Heart left ventricle (tissue), 16 donors: Measurements from ENCODE around the gene LRRIQ1. TPM values are rescaled to one million over a fixed set of nuclear protein-coding genes. Genes with fewer than 3 reads are reported as not detected.

Source experiments
- ATAC-seq, 4 donors: fragments of 200-7000 bp; cut with Tn5 transposase; one replicate each; pipeline ENCODE4 v1.9.1; 2020 to 2022; ENCODE audit warnings: moderate library complexity in 4 of 4, mild to moderate bottlenecking in 3 of 4, moderate number of reproducible peaks in 1 of 4
- DNase-seq, 5 donors: peaks; one replicate each; pipeline ENCODE4 v3.0.0-alpha.2; 2020
- H3K27ac ChIP-seq, 12 donors: fragments of 200-600 bp; sonication (generic) in 4 of 12; one replicate each; pipeline versions ENCODE4 v1.5.0 to v1.8.0; 2016 to 2022; ENCODE audit warnings: mild to moderate bottlenecking in 2 of 12
- H3K27me3 ChIP-seq, 9 donors: fragments of 200-600 bp; sonication (generic) in 2 of 9; one replicate each; pipeline versions ENCODE4 v1.5.1 to v1.8.0; 2016 to 2022; ENCODE audit warnings: mild to moderate bottlenecking in 3 of 9
- H3K36me3 ChIP-seq, 9 donors: fragments of 200-600 bp; sonication (generic) in 2 of 9; one replicate each; pipeline versions ENCODE4 v1.5.0 to v1.8.0; 2018 to 2022; ENCODE audit warnings: mild to moderate bottlenecking in 2 of 9
- H3K4me1 ChIP-seq, 12 donors: fragments of 200-600 bp; sonication (generic) in 4 of 12; one replicate each; pipeline versions ENCODE4 v1.5.0 to v1.8.0; 2016 to 2022; ENCODE audit warnings: mild to moderate bottlenecking in 3 of 12
- H3K4me3 ChIP-seq, 12 donors: fragments of 200-600 bp; sonication (generic) in 4 of 12; one replicate each; pipeline versions ENCODE4 v1.5.0 to v1.8.0; 2017 to 2022; ENCODE audit warnings: mild to moderate bottlenecking in 9 of 12, moderate library complexity in 4 of 12
- H3K9me3 ChIP-seq, 12 donors: fragments of 200-600 bp; sonication (generic) in 4 of 12; one replicate each; pipeline versions ENCODE4 v1.5.0 to v1.8.0; 2016 to 2022; ENCODE audit warnings: mild to moderate bottlenecking in 1 of 12
- POLR2A ChIP-seq, 2 donors: fragments of 450-650 bp; IDR thresholded peaks; one replicate each; pipeline ENCODE4 v1.6.1; 2017; ENCODE audit warnings: antibody characterized with exemption in 2 of 2, mild to moderate bottlenecking in 2 of 2, moderate library complexity in 2 of 2
- WGBS, 4 donors: extraction: QIAGEN DNeasy Blood & Tissue Kit in 2 of 4; methylation state at CpG; one replicate each; pipeline versions ENCODE4 v1.1.5 to v1.1.7; 2013 to 2018; 5-methylcytosine and 5-hydroxymethylcytosine counted together
- intact Hi-C, 10 donors: fragments of 100-400 bp; cut with DNase I; formaldehyde crosslinking; loops; one replicate each; pipeline versions ENCODE4 v1.11.1 to v1.14.2; 2022
- polyA plus RNA-seq, 2 donors: library from polyadenylated mRNA; stranded (reverse); fragments of 200-250 nt; gene quantifications; one replicate each; pipeline ENCODE4 v1.2.3, GENCODE V29; 2013
- total RNA-seq, 9 donors: library from RNA; depleted of rRNA in 2 of 9; stranded (reverse); fragments of >200 nt in 2 of 9; fragmentation: NEBNext Ultra II Directional in 3 of 9; extraction: Animal tissue kit (Norgen Biotek cat#: 25700) in 3 of 9; gene quantifications; one replicate each; pipeline versions ENCODE4 v1.1.0 to v1.2.4, GENCODE V29; 2016 to 2023
- TF ChIP-seq, protein P1 (sequence below), 12 donors: fragments of 200-600 bp; sonication (generic) in 4 of 12; IDR thresholded peaks; one replicate each; pipeline versions ENCODE4 v1.5.0 to v1.8.0; 2018 to 2022; ENCODE audit warnings: antibody characterized with exemption in 12 of 12, mild to moderate bottlenecking in 5 of 12
- donor health status: ischemic (EF 13 %, LVEDD 7.1; RV severe dilation, severe dysfunction).
- donor health status: healthy with polysubstance abuse.
- donor health status: DM: no; HTN: yes; CAD: no.
- donor health status: DM: no; HTN: no; CAD: no.
- donor health status: ischemic (EF 25% LVEDD 6.9; RV normal size, moderate dysfunction).
- donor health status: ischemic (EF 25% LVEDD 5.7; RV mildly dilated, moderate dysfunction).
- donor health status: healthy.
- donor health status: DM: yes; HTN: yes; CAD: no.
- donor health status: ischemic (EF 35%, LVEDD 5.7; RV mildly dilated, moderate dysfunction).
- donor health status: nonischemic (EF 11% LVEDD 7.7; RV severe dilation, severe dysfunction).
- donor health status: DM: yes; HTN: yes; CAD: no.
- donor health status: PGD.
- donor health status: ischemic (EF 29% LVEDD 5.4; RV normal size, mild dysfunction).
- donor health status: nonischemic (EF 23%, LVEDD 6.1; RV moderate dilation, normal function).

LRRIQ1 gene
- total and polyA plus RNA-seq, 11 donors, result 0.04 to 0.72 (median 0.41) TPM; not detected in 3

DNA sequence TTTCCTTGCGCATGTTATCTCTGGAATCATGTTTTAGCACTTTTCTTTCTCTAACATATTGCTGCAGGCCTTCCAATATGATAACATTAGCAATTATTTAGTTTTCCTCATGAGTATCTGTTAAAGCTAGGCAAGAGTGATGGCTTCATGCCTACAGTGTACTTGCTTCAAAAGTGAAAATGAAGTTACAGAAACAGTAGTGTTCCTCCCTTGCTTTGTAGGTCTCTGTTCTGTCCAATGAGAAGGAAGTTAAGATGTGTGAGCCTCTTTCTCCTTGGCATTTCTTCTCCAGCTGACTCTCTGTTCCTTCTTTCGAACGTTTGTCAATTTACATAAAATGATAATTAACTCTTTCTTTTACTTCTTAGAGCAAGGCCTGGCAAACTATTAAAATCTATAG is 22.2 kb downstream of the LRRIQ1 start:
- H3K4me1 ChIP-seq, result no peaks in the 10 kb centered on the region
- H3K27me3 ChIP-seq, result no peaks in the 10 kb centered on the region
- no peak overlapping the region for H3K27ac ChIP-seq
- TF ChIP-seq, protein P1, sequence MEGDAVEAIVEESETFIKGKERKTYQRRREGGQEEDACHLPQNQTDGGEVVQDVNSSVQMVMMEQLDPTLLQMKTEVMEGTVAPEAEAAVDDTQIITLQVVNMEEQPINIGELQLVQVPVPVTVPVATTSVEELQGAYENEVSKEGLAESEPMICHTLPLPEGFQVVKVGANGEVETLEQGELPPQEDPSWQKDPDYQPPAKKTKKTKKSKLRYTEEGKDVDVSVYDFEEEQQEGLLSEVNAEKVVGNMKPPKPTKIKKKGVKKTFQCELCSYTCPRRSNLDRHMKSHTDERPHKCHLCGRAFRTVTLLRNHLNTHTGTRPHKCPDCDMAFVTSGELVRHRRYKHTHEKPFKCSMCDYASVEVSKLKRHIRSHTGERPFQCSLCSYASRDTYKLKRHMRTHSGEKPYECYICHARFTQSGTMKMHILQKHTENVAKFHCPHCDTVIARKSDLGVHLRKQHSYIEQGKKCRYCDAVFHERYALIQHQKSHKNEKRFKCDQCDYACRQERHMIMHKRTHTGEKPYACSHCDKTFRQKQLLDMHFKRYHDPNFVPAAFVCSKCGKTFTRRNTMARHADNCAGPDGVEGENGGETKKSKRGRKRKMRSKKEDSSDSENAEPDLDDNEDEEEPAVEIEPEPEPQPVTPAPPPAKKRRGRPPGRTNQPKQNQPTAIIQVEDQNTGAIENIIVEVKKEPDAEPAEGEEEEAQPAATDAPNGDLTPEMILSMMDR (IDR thresholded peaks at IDR 0.05), result no peak
- no peak for TF ChIP-seq POLR2A (IDR thresholded peaks at IDR 0.05)
- intact Hi-C loops, result no loop called here
- no peaks in the 10 kb centered on the region for H3K9me3 ChIP-seq
- ATAC-seq, result no peak
- WGBS, 4 donors, result 56 to 62% (median 59%) methylated on average over 3 of the region's 3 CpGs
- H3K36me3 ChIP-seq, result no peaks in the 10 kb centered on the region
- no peak overlapping the region for H3K4me3 ChIP-seq
- DNase-seq, result no peak

DNA sequence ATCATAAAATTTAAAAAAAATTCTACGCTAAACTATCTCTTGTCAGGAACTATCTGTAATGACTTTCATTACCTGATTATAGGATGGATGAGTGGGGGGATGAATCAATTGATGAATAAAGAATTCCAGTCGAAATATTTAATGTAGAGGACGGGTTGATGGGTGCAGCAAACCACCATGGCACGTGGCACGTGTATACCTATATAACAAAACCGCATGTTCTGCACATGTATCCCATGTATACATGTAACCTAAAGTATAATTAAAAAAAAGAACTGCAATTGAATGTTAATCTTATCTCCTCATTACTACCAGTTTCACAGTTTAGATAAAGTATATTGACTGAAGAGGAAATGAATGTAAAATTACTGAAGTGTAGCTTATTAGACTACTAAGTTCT is 23.4 kb downstream of the LRRIQ1 start:
- Histone ChIP-seq H3K9me3 (no peaks in the 10 kb centered on the region), H3K36me3 (no peaks in the 10 kb centered on the region), H3K4me3 (no peak overlapping the region), H3K27me3 (no peaks in the 10 kb centered on the region), H3K4me1 (no peaks in the 10 kb centered on the region), H3K27ac (no peak overlapping the region)
- intact Hi-C loops, result no loop called here
- ATAC-seq (no peak), DNase-seq (no peak)
- TF ChIP-seq, protein P1 (IDR thresholded peaks at IDR 0.05), result no peak
- TF ChIP-seq POLR2A (IDR thresholded peaks at IDR 0.05), result no peak
- WGBS, 4 donors, result 47 to 64% (median 57%) methylated on average over 6 of the region's 6 CpGs

DNA sequence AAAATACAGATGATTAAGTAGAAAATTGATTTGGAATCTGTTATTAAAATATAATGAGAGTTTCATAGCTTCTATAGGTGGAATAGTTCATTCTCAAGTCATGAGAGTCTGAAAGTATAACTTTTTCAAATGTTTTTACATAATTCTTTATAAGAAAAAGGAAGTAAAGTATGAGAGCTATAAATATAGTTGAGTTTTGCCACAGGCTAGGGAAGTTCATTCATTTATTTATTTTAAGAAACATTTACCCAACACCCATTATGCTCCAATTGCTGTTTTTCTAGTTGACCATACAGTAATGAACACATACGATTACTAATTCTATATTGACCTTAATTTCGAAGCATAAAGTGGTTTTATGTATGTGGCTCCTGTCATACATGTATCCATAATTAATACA is 24.8 kb downstream of the LRRIQ1 start:
- H3K27me3 ChIP-seq, result no peaks in the 10 kb centered on the region
- no peak for TF ChIP-seq POLR2A (IDR thresholded peaks at IDR 0.05)
- TF ChIP-seq, protein P1 (IDR thresholded peaks at IDR 0.05), result no peak
- H3K27ac ChIP-seq, result no peak overlapping the region
- no peaks in the 10 kb centered on the region for H3K36me3 ChIP-seq
- H3K4me3 ChIP-seq, result no peak overlapping the region
- 67 to 80% (median 68%) methylated on average over 2 of the region's 2 CpGs for WGBS, 4 donors
- H3K4me1 ChIP-seq, result no peaks in the 10 kb centered on the region
- H3K9me3 ChIP-seq, result no peaks in the 10 kb centered on the region
- no peak for ATAC-seq
- DNase-seq, result no peak
- intact Hi-C loops, result no loop called here

DNA sequence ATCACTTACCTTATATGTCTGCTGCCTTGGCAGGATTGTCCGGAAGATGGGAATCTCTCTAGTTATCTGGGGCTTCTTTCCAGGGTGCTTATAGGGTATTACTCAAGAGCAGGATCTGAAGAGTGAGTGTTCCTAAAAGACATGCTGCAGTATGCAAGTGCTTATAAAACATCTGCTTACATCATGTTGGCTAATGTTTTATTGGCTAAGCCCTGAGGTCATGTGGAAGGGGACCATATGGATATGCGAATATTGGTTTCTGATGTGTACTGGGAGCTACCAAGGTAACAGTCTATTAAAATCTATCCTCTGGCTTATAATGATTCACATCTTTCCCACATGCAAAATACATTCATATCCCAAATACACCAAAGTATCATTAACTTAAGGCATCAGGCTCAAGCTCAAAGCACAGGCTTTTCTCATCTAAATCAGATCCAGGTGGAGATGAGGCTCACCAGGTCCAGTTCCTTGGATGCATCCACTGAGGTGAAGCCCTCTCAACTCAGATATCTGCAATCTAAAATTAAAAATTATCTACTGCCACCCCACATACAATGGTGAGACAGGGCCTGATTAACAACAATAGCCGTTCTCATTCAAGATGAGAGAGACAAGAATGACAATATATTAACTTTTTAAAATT is 29.8 kb downstream of the LRRIQ1 start:
- TF ChIP-seq POLR2A (IDR thresholded peaks at IDR 0.05), result no peak
- TF ChIP-seq, protein P1 (IDR thresholded peaks at IDR 0.05), result no peak
- ATAC-seq, result no peak
- Histone ChIP-seq H3K4me1 (no peaks in the 10 kb centered on the region), H3K36me3 (no peaks in the 10 kb centered on the region), H3K9me3 (no peaks in the 10 kb centered on the region), H3K4me3 (no peak overlapping the region), H3K27ac (no peak overlapping the region), H3K27me3 (no peaks in the 10 kb centered on the region)
- no peak for DNase-seq
- intact Hi-C loops, result no loop called here
- WGBS, 4 donors, result 75 to 91% (median 85%) methylated on average over 3 of the region's 3 CpGs
